GM21528 (cell line): ENCODE data around the gene TTC4.
"Not testable (repeated sequence)": the region's sequence is repeated elsewhere in the genome, so short reads cannot be mapped to it uniquely, and the experiment has no call there.

ENCODE experiments used
- ATAC-seq: cut with Tn5 transposase; IDR thresholded peaks from one replicate; pipeline ENCODE4 v1.9.1; 2021; ENCODE audit warnings: mild to moderate bottlenecking, moderate library complexity; ENCODE audit not compliant: unreplicated experiment, low FRiP score

TTC4 gene

DNA sequence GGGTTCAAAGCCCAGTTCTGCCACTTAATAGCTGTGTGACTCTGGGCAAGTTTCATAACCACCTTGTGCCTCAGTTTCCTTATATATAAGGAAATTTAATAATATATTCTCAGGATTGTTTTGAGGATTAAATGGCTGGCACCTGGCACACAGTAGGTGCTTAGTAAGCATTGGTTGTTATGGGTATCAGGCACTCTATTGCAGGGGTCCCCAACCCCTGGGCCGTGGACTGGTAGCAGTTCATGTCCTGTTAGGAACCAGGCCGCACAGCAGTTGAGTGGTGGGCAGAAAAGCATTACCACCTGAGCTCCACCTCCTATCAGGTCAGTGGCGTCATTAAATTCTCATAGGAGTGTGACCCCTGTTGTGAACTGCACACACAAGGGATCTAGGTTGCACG is 30.2 kb downstream of the TTC4 start:
- no peak for ATAC-seq

DNA sequence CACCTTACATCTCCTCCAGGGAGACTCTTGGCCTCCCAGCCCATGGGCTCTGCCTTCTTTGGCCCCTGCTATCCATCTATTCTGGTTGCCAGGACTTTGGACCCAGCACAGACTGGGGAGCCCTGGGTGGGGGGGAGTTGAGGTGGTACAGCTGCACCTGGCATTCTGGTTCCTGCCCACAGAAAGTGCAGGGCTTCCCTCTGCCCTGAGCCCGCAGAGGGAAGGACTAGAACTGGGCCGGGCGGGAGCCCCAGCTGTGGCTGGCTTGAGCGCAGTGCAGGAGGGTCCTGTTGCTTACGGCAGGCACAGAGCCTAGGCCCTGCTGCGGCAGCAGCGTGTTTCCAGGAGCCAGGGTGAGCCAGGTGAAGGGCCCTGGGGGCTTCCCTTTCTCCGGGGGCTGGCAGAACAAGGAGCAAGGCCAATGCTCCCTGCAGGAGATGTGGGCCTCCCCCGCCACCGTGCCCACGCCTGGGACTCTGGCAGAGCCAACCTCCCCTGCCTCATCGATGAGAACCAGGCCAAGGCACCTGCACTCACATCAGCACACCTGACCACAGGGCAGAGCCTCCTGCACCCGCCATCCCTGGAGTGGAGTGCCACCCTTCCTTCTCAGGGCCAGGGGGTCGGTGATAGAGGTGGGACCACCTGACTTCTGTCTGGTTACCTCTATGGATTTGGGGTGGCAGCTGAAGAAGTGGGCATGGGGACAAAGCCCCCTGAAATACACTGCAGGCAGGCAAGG is 32.6 kb downstream of the TTC4 start:
- ATAC-seq = no peak

DNA sequence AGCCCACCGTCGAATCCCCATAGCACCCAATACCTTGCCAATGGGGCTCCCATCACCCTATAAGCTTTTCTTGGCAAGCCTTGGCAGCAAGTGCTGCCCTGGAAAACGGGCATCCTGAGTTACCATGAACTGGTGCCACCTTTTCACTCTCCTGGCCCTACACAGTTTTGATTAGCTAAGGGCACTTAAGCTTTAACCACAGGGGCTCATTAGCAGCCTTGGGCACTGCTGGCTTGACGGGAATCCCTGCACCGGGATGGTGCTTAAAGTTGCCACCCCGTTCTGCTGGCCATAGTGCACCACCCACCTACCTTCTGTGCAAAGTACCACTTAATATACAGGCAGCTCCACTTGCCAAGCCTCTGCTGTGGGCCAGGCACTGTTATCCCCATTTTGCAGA is 34.9 kb downstream of the TTC4 start:
- no peak for ATAC-seq

GRCh38 chr1:54751426-54751825 is 35.8 kb downstream of the TTC4 start:
- ATAC-seq = no peak

GRCh38 chr1:54754045-54754444 is 38.4 kb downstream of the TTC4 start:
- no peak for ATAC-seq

DNA sequence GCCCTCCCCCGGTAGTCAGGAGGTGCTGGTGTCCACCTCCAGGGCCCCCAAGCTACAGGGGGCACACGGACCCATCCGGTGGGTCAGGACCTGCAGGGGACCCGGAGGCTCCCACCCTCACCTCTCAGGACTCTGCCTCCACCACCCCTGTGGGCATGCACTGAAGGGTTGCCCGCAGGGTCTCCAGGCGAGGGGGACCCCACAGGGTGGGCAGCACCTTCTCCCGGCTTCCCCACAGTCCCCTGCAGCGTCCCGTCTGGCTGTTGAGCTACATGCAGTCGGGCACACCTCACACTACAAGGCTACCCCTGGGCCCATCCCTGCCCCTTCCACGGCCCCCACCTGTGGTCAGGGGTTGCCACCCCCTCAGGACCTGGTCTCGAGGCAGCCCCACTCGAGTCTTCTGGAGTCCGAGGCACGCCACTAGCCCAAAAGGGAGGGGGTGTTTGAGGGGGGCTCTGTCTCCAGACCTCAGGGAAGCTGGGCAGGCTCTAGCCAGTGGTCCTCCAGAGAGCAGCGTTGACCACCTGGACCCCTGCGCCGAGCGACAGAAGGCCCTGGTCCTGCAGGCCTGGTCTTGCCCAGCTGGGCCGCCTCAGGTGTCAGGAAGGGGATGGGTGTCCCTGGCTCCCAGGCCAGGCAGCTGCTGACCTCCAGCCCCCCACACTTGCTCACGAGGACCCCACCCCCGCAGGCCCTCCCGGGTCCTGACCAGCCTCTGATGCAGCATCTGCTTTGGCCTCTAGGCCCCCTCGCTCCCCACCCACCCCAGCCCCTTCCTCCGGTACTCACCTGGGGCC is 39.0 kb downstream of the TTC4 start:
- no peak for ATAC-seq

DNA sequence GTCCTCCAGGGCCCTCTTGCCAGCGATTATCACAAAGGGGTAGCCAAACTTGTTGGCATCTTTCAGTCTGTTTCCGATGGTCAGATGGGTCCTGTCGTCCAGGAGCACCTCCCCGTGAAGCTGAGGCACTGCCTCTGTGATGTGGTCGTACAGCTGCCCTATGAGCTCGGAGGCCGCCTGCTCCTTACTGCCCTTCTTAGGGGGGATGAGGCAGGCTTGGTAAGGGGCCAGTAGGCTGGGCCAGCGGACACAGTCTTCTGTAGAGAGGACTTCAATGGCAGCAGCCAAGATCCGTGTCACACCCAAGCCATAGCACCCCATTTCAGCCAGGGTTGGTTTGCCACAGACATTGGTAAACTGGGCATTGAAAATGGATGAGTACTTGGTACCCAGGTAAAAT is 42.2 kb downstream of the TTC4 start:
- no peak for ATAC-seq

DNA sequence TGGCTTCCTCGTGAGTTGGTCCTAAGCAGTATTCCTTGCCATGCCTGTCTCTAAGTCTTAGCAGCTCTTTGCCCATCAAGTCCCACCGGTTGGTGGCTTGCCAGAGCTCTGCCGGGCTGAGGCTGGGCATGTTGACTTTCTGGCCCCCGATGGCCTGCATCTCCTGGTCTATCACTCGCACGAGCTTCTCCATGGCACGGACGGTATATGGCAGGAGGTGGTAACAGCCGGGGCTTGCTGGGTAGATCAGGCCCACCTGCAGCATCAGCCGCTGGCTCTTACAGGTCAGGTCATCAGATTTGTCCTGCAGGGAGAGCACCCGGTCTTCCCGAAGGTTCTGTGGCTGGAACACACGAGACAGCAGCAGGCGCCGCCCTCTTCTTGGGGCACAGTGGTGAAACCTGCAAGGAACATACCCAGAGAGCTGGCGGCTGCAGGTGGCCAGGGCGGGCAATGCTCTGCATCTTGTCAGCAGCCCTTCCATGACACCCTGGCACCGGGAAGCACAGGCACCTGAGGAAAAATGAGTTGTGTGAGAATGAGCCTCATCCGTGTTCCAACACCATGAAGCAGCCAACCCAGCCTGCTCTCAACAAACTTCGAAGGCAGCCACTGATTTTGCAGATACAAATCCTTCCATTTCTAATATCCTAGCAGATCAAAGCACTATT is 43.2 kb downstream of the TTC4 start:
- ATAC-seq = no peak

GRCh38 chr1:54763816-54764132 is 48.1 kb downstream of the TTC4 start:
- no peak for ATAC-seq

DNA sequence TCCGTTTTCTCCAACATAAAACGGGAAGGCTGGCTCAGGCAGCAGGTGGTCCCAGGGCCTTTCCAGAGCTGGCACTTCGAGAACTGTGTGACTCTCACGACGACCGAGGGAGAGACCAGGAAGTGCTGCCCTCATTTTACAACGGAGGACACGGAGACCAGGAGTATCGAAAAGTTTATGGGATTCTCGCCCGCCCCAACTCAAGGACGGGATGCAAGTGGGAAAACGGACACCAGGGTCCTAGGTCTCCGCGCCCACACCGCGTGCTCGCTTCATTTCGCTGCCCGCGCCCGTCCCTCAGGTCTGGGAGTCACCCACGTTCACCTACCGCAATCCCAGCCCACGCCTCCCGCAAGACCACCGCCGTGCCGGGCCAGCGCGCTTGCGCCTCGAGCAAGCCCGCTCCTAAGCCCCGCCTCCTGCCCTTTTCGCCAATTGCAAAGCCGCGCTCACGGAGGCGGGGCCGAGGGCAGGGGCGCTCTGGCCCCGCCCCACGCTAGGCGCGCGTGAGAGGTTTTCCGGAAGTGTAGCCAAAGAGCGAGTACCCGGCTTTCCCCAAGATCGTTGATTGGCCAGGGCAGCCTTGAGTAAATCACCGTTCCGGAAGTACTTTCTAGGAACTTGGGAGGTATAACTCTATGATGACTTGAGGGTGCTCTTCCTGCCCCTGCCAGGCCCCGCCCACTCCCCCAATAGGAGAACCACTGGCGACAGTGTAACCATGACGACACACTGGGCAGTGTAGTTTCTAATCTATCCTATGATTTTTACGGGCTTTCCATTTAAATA is 48.7 kb downstream of the TTC4 start, which contains the start of gene PARS2:
Gene PARS2 (minus strand): TSS at position 391 of the 789 bp plus-strand sequence. CDS start 5,362 bp downstream, outside the sequence.
- peak; percentile 94 for ATAC-seq

DNA sequence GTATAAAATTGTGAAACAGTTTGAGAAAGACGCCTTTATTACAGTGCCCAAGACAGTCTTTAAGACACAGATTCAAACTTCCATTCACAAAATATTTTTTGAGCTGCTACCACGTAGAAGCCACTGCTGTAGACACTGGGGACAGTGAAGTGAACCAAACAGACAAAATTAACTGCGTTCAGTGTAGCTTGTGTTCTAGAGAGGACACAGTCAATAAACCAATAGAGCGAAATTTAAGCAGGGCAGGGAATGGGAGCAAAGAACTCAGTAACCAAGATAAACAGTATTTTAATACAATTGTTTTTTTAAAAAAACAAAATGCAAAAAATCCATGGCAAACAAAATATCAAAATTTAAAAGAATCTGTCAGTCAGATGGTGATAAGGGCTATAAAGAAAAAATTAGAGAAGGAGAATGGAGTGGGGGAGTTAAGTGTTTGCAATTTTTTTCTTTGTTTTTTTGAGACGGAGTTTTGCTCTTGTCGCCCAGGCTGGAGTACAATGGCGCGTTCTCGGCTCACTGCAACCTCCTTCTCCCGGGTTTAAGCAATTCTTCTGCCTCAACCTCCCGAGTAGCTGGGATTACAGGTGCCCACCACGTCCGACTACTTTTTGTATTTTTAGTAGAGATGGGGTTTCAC is 49.4 kb downstream of the TTC4 start:
- peak; percentile 8 for ATAC-seq

GRCh38 chr1:54766726-54767125 is 51.1 kb downstream of the TTC4 start:
- ATAC-seq = no peak

- ATAC-seq = no peak
These were observed 51.9 kb downstream of the TTC4 start for GRCh38 chr1:54767526-54767925.

GRCh38 chr1:54768093-54768492 is 52.4 kb downstream of the TTC4 start:
- no peak for ATAC-seq

- ATAC-seq = no peak
These were observed 57.3 kb downstream of the TTC4 start for GRCh38 chr1:54772951-54773350.

DNA sequence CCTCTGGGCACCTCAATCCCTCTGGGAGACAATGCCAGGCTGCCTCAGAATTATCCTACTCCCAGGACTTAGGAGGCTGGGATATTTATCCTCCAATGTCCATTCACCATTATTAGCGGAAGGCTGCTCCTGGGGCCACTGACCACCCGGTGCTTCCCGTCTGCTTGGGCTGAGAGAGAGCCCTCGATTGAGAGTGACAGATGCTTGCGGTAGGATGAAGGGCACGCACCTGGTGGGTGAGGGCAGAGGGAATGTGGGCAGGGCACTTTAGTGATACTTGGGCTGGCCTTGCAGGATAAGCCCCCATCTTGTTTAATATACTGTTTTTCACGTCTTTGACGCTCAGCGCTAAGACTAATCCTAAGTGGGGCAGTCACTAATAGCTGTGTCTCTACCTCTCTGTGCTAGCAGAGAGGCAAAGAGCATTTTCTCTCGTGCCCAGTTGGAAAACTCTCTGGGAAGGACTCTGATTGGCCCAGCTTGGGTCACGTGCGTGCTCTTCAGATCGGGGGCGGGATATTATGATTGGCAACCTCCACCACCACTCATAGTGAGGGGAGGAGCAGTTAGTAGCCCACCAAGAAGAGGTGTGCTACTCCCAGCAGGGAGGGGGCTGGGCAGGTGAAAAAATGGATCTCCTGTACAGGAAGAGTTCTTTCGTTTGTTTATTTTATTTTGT is 59.3 kb downstream of the TTC4 start:
- ATAC-seq = no peak

DNA sequence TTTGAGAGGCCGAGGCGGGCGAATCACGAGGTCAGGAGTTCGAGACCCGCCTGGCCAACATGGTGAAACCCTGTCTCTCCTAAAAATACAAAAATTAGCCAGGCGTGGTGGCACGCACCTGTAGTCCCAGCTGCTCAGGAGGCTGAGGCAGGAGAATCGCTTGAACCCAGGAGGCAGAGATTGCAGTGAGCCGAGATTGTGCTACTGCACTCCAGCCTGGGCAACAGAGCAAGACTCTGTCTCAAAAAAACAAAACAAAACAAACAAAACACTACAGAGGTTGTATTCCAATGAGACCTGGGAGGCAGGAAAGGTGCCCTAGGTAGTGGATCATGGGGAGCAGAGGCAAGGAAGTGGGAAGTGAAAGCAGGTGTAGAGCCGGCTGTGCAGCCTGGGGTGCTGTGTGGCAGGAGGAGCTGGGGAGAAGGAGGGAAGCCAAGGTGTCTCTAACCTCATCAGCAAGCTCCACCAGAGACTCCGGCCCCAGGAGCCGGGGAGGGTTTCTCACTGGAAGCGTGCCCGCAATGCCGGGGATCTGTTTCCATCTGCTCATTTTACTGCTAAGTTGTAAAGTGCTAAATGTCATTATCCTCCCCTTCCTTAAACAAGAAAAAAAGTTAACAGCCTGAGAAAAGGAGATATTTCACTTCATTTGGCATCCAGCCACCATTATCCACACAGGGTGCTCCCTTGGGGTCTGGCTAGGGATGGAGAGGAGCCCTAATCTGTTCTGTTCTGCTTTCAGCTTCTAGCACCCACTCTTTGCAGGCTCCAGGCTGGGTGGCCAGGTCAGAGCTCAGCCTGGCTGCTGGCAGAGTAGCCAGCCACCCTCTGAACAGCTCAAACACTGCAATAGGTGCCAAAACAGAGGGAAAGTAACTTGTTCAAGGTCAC is 60.4 kb downstream of the TTC4 start:
- not testable (repeated sequence) for ATAC-seq

GRCh38 chr1:54777011-54777410 is 61.4 kb downstream of the TTC4 start:
- no peak for ATAC-seq

- ATAC-seq = no peak
These were observed 61.8 kb downstream of the TTC4 start for GRCh38 chr1:54777431-54777830.
